ENCODE results near the gene FRMD4A.
"Not testable (repeated sequence)": the region's sequence is repeated elsewhere in the genome, so short reads cannot be mapped to it uniquely, and the experiment has no call there.

Gene FRMD4A

DNA sequence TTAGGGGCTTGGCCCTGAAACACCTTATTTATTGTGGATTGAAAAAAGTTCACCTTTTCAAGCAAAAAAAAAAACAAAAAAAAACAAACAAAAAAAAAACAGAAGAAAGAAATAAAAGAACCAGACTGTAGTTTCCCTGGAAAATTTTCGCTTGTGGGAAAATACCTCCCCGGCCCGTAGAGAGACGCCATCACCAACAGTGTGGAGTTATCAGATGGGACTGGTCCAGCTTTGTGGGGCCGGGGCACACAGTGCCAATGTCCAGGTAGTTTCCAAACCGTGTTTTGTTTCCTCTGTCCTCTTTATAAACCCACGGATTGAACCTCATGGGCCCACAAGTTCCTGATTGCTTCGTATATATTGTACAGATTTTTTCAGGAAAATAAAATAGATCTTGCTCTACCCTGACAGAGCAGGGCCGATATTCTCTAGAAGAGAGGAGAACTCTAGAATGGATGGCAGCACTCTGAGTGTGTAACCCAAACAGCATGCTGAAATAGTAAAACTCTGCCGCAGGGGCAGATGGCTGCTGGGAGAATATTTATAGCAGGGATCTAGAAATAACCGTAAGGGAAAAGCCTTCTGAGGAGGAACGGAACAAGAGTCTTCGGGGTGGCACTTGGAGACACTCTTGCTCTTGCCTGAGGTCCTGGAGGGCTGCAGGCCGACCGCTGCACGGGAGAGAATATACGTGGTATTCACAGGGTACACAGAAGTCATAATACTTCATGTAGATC lies 241.0 kb downstream of the FRMD4A start:
- FAIRE-seq, result no peak

GRCh38 chr10:14087566-14087965 lies 243.2 kb downstream of the FRMD4A start:
- FAIRE-seq, result no peak

- FAIRE-seq, result no peak
Observed at GRCh38 chr10:14086596-14086995, 244.1 kb downstream of the FRMD4A start.

DNA sequence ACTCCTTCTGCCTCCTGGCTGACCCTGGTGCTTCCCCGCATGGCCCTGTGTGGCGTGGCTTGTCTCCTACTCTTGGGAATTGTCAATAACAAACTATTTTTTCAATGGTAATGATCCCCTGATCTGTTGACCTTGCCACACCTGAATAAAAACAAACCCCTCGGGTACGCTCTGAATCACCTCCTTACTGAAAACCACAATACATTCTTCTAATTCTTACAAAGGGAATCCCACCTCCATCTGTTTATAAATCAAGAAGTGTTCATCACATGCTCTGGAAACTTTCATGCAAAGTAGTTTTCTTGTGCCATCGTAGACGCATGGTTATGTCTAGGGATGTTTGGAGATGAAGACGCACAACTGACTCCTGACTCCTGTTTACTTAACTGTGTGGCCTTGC lies 245.8 kb downstream of the FRMD4A start:
- FAIRE-seq, result no peak

DNA sequence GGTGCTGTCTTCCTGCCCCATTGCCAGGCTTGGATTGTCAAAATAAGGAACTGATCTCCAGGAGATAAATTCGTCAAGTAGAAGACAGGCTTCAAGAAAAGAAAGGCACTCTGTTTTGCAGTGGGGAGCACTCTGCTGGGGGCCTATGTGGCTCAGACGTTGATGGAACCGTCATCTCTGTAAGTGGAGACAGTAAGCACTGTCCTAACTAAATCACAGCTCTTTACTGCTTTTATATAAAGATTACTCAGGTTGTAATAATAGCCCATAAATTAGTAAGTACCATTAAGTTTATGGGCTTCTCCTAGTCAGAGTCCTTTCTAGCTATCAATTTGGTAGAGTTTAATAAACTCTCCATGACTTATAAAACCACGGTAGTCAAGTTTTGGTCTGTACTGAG lies 249.9 kb downstream of the FRMD4A start:
- FAIRE-seq, result no peak

GRCh38 chr10:14077430-14077829 lies 253.3 kb downstream of the FRMD4A start:
- no peak for FAIRE-seq

GRCh38 chr10:14074062-14074884 lies 256.5 kb downstream of the FRMD4A start:
- FAIRE-seq, result no peak

DNA sequence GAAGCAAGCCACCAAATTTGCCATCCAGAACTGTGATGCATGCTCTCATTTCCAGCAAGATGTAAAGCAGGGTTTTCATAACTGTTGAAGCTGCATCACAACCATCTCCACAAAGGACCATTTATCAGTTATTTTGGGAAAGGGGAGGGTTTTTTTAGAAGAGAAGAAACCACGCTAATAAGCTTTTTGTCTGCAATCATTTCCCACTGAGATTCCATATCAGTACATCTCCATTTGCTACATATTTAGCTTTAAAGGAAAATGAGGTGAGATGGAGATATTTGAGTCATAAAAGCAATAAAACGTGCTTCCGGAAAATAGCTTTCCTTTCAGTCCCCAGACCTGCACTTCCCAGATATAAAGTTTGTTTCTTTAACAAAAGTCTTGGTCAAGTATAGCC lies 258.2 kb downstream of the FRMD4A start:
- no peak for FAIRE-seq

DNA sequence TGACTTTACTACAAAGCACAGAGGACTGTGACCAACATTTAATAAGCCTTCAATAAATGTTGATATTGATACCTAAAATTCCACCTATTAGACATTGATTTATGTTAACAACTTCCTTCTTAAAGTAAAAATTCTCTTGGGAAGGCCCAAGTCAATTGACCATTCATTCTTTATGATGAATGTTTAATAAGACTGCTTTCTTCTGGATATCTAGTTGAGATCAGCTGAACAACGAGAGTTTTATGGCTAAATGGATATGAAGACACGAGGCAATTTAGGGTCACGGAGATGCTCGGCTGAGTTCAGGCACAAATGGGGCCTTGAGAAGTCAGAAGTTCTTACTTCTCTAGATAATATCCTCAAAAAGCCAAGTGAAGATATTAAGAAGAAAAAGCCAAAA lies 258.8 kb downstream of the FRMD4A start:
- FAIRE-seq, result no peak

GRCh38 chr10:14068601-14069250 lies 262.0 kb downstream of the FRMD4A start:
- no peak for FAIRE-seq

DNA sequence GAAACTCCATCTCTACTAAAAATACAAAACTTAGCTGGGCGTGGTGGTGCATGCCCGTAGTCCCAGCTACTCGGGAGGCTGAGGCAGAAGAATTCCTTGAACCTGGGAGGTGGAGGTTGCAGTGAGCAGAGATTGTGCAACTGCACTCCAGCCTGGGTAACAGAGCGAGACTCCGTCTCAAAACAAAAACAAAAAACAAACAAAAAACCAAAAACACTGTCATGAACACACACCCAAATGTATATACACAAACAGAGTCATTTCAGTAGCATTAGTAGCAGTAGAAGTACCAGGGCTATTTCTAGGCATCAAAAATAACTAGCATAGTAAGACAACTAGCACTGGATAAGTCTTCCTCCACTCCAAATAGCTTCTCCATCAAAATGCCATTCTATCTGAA lies 263.1 kb downstream of the FRMD4A start:
- FAIRE-seq, result not testable (repeated sequence)

- FAIRE-seq, result no peak
Observed at GRCh38 chr10:14066106-14066505, 264.6 kb downstream of the FRMD4A start.

DNA sequence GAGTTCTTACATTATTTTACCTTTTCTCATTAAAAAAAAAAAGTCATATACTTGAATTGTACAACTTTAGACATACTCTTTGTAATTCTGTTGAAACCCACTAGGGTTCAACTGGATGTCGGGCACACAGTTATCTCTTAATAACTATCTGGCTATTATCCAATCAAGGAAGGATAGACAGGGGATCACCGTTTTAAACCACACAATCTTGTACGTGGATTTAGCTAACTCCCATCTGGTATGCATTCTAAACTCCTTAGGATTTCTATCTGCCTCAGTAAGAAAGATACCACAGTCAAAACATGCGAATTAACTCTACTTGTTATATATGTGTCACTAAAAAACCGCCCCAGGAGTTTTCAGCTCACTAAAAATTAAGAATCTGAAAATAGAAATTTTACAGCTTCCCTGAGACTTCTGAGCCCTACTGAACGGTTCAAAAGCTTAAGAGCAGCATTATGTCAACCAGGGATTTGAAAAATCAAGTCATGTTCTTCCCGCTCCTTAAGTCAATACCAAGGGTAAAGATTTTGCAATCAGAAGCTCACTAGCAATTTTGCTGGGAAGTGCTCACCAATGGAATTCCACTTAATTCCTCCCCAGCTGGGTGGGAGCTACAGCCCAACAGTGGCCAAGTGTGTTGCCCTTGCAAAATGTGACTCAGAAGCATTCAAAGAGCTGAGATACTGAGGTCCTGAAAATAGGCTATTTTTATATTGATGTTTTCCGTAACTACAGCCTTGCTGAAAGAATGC lies 267.0 kb downstream of the FRMD4A start:
- no peak for FAIRE-seq

- no peak for FAIRE-seq
Observed at GRCh38 chr10:14062528-14063260, 268.0 kb downstream of the FRMD4A start.

DNA sequence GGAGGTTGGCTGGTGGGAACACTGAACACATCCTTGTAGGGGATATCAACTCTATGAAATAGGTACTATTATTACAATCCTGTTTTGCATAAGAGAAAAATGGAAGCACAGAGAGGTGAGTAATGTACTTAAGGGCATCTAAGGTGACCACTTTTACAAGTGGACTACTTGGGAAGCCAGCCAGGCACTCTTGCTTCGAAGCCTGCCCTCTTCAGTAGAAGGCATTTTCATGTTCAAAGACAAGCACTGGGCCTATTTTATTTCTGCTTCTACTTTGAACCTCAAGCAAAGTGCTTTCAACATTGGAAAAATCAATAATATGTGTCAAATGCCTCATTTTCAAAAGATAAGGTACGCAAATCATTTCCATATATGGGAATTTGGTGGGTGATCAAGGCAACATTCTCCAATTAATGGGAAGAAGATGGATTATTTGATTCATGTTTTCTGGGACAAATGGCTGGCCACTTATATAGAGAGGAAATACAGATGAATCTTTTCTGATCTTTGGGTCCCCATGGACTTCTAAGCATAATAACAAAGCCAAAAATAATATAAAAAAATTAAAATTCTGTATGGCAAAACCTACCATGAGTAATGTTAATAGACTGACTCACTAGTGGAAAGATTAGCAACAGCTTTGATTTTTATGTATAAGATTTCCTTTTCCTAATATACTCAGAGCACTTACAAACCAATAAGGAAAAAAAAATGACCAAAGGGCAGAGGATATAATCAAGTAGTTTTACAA lies 270.2 kb downstream of the FRMD4A start:
- FAIRE-seq, result no peak

DNA sequence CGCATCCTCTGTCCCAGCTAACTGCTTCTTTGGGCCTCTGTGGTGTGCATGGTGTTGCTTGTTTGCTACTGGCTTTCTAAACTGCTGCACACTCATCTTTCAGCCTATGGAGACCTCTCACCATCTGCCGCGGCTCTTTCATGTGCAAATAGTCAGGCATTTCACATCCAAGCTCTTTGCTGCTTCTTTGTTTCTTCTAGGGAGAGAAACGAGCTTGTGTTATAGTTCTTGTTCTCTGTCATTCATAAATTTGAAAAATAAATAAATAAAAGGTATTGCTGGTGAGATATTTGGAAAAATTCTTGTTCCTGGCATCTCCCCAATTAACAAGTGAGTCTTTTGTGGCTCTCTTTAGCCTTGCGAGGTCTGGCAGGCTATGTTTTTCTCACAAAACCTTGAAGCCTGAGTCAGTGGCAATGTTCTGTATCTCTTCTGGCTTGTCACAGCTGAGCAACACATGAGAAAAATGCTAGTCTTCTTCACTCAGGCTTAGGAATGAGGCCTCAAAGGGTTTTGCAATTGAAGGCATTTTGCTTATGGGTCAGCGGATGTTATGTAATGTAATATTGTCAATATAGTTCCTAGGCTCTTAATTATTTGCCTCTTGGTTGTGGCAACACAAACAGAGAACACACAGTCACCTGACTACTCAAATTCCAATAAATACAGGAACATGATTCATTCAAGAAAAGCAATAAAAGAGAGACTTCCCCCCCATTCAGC lies 274.0 kb downstream of the FRMD4A start:
- FAIRE-seq, result no peak

DNA sequence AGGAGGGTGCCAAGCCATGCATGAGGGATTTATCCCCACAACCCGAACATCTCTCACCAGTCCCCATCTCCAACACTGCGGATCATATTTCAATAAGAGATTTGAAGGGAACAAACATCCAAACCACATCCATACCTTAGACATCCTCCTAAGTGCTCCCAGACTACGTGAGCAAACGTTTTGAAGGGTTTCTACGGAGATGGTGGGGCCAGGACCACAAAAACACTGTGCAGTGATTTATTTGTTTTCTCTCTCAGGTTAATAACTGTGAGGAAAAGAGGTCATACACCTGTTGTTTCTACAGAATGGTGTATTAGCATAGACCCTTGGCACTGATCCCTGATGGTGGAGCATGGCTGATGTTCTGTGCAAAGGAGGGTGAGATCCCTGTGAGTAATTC lies 277.8 kb downstream of the FRMD4A start:
- FAIRE-seq, result no peak

DNA sequence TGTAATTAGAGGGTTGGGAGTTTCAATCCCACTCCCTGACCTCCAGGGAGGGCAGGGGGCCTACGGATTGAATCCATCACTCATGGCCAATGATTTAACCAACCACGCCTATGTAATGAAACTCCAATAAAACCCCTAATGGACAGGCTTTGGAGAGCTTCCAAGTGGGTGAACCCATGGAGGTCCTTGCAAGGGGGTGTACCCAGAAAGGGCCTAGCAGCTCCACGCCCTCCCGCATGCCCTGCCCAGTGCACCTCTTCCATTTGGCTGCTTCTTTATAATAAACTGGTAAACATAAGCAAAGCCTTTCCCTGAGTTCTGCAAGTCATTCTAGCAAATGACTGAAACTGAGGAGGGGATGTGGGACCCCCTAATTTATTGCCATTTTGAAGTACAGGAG lies 280.1 kb downstream of the FRMD4A start:
- FAIRE-seq, result no peak

DNA sequence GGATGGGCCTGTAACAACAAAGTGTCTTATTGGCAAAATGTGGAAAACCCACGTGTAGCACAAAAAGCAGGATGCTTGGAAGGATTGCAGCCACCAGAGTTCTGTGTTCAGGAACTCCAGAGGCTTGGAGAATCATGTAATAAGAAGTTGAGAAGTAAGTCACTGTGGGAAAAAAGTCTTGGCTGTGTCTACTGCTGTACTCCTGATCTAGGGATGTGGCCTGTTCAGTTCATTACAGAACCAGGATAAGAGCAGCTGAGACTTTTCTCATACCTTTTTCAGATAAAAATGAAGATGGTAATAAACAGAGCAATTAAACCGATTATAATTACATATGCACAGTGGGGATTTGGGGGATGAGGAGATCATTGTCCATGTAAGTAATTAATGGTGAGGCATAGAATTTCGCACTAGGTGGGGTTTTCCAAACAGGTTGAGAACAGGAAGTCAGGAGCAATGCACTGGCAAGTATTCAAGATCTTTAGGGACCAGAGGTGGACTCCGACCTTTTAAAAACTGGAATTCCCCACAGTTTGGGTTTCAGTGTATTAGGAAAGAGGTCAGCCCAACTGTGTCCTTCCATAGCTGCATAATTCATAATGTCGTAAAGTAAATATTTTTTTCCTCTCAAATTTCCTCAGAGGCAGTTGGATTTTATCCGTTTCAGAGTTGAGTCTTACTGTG lies 281.7 kb downstream of the FRMD4A start:
- no peak for FAIRE-seq

DNA sequence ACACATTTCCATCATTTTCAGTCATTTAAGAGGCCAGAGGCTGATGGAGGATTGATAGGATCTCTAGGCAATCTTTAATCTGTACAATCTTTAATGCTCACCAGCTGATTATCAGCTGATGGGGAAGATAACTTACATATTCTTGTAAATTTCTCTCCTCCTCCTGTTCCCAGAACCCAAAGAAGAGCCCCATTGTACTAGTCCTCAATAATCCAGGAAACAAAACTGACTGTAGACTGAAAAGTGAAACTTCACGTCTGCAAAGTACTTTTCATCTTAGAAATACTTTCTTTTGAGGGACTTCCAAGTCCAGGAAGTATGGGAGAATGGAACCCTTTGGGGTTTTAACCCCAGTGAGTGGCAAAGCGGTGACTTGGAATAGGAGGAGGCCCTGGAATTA lies 283.3 kb downstream of the FRMD4A start:
- no peak for FAIRE-seq
